WTC11 (cell line): ENCODE data around the gene PARD3B. TPM values are rescaled to one million over a fixed set of nuclear protein-coding genes. Genes with fewer than 3 reads are reported as not detected.

Experiments
- ATAC-seq: fragments of 200-7000 bp; cut with Tn5 transposase; 2 replicates; pipeline ENCODE4 v1.10.0; 2021; ENCODE audit warnings: mild to moderate bottlenecking, moderate library complexity
- CTCF ChIA-PET: fragments of 300-600 bp; sonication (Branson Sonifier 250); formaldehyde crosslinking; loops from one replicate; lab custom pipeline; 2021; ENCODE audit warnings: antibody characterized with exemption; lab: Charles Lee
- POLR2A ChIA-PET: fragments of 350-600 bp; sonication (Branson Sonifier 250); formaldehyde crosslinking; loops from one replicate; lab custom pipeline; 2021; ENCODE audit warnings: antibody characterized with exemption; lab: Charles Lee
- DNase-seq: peaks from one replicate; pipeline ENCODE4 v3.0.0; 2021; ENCODE audit warnings: low spot score
- H3K27ac Mint-ChIP-seq: 2 replicates; pipeline ENCODE4 v1.8.0; 2021; ENCODE audit warnings: mixed read lengths
- H3K27me3 Mint-ChIP-seq: 2 replicates; pipeline ENCODE4 v1.8.0; 2021; ENCODE audit warnings: low read depth, mild to moderate bottlenecking, moderate library complexity, mixed read lengths
- H3K36me3 Mint-ChIP-seq: 2 replicates; pipeline ENCODE4 v1.8.0; 2021; ENCODE audit warnings: mixed read lengths
- H3K4me1 Mint-ChIP-seq: 2 replicates; pipeline ENCODE4 v1.8.0; 2022; ENCODE audit warnings: mixed read lengths
- H3K4me3 Mint-ChIP-seq: 2 replicates; pipeline ENCODE4 v1.8.0; 2021; ENCODE audit warnings: mild to moderate bottlenecking, moderate library complexity, mixed read lengths
- H3K9me3 Mint-ChIP-seq: 2 replicates; pipeline ENCODE4 v1.8.0; 2021; ENCODE audit warnings: mixed read lengths
- ATF3 ChIP-seq: sonication (generic); formaldehyde crosslinking; conservative IDR thresholded peaks from 2 replicates; pipeline ENCODE4 v1.8.1; 2022; ENCODE audit warnings: mild to moderate bottlenecking, missing genetic modification reagents
- CBFB ChIP-seq: sonication (generic); formaldehyde crosslinking; IDR thresholded peaks from 2 replicates; pipeline ENCODE4 v1.8.1; 2022; ENCODE audit warnings: mild to moderate bottlenecking, low read depth, missing genetic modification reagents
- CREB1 ChIP-seq: sonication (generic); formaldehyde crosslinking; IDR thresholded peaks from 2 replicates; pipeline ENCODE4 v1.8.0; 2023; ENCODE audit warnings: mild to moderate bottlenecking, missing genetic modification reagents
- CTCF ChIP-seq: fragments of 200-600 bp; IDR thresholded peaks from 2 replicates; pipeline ENCODE4 v1.8.0; 2022; ENCODE audit warnings: antibody characterized with exemption
- E2F4 ChIP-seq: sonication (generic); formaldehyde crosslinking; IDR thresholded peaks from 2 replicates; pipeline ENCODE4 v1.8.1; 2022; ENCODE audit warnings: low read depth, mild to moderate bottlenecking, moderate library complexity, missing genetic modification reagents, borderline replicate concordance
- ESRRA ChIP-seq: sonication (generic); formaldehyde crosslinking; IDR thresholded peaks from 2 replicates; pipeline ENCODE4 v1.8.1; 2022; ENCODE audit warnings: mild to moderate bottlenecking, missing genetic modification reagents, borderline replicate concordance
- FOXJ3 ChIP-seq: sonication (generic); formaldehyde crosslinking; IDR thresholded peaks from 2 replicates; pipeline ENCODE4 v1.9.0; 2021; ENCODE audit warnings: missing genetic modification reagents, mild to moderate bottlenecking, borderline replicate concordance
- GABPB1 ChIP-seq: sonication (generic); formaldehyde crosslinking; IDR thresholded peaks from 2 replicates; pipeline ENCODE4 v1.8.1; 2023; ENCODE audit warnings: mild to moderate bottlenecking, missing genetic modification reagents
- IRF1 ChIP-seq: sonication (generic); formaldehyde crosslinking; IDR thresholded peaks from 2 replicates; pipeline ENCODE4 v1.8.0; 2023; ENCODE audit warnings: missing genetic modification reagents
- JAZF1 ChIP-seq: fragments of 250-450 bp; sonication (Bioruptor Pico); IDR thresholded peaks from 2 replicates; pipeline ENCODE4 v1.9.0; 2021; ENCODE audit warnings: moderate library complexity, mild to moderate bottlenecking, inconsistent platforms
- MXD4 ChIP-seq: fragments of 250-450 bp; sonication (Bioruptor Pico); IDR thresholded peaks from 2 replicates; pipeline ENCODE4 v1.8.0; 2021; ENCODE audit warnings: mild to moderate bottlenecking, moderate library complexity, borderline replicate concordance
- NFATC4 ChIP-seq: fragments of 250-450 bp; sonication (Bioruptor Pico); IDR thresholded peaks from 2 replicates; pipeline ENCODE4 v1.9.0; 2021; ENCODE audit warnings: mild to moderate bottlenecking
- NR2C2 ChIP-seq: sonication (generic); formaldehyde crosslinking; IDR thresholded peaks from 2 replicates; pipeline ENCODE4 v1.8.0; 2022; ENCODE audit warnings: mild to moderate bottlenecking, missing genetic modification reagents
- PRDM15 ChIP-seq: sonication (generic); formaldehyde crosslinking; IDR thresholded peaks from 2 replicates; pipeline ENCODE4 v1.8.0; 2022; ENCODE audit warnings: missing genetic modification reagents
- PRRX2 ChIP-seq: fragments of 250-450 bp; sonication (Bioruptor Pico); IDR thresholded peaks from 2 replicates; pipeline ENCODE4 v1.8.0; 2021; ENCODE audit warnings: mild to moderate bottlenecking
- STAT6 ChIP-seq: sonication (generic); formaldehyde crosslinking; conservative IDR thresholded peaks from 2 replicates; pipeline ENCODE4 v1.8.1; 2023; ENCODE audit warnings: mild to moderate bottlenecking, low read depth, missing genetic modification reagents, moderate library complexity
- TEAD4 ChIP-seq: sonication (generic); formaldehyde crosslinking; IDR thresholded peaks from 2 replicates; pipeline ENCODE4 v1.8.0; 2022; ENCODE audit warnings: mild to moderate bottlenecking, missing genetic modification reagents
- USF1 ChIP-seq: sonication (generic); formaldehyde crosslinking; IDR thresholded peaks from 2 replicates; pipeline ENCODE4 v1.8.0; 2022; ENCODE audit warnings: mild to moderate bottlenecking, missing genetic modification reagents
- USF2 ChIP-seq: sonication (generic); formaldehyde crosslinking; IDR thresholded peaks from 2 replicates; pipeline ENCODE4 v1.8.1; 2023; ENCODE audit warnings: mild to moderate bottlenecking, missing genetic modification reagents, moderate library complexity
- ZNF121 ChIP-seq: sonication (generic); formaldehyde crosslinking; IDR thresholded peaks from 2 replicates; pipeline ENCODE4 v1.8.0; 2023; ENCODE audit warnings: missing genetic modification reagents
- ZNF138 ChIP-seq: sonication (generic); formaldehyde crosslinking; conservative IDR thresholded peaks from 2 replicates; pipeline ENCODE4 v1.8.1; 2022; ENCODE audit warnings: mild to moderate bottlenecking, moderate library complexity, missing genetic modification reagents
- ZNF232 ChIP-seq: sonication (generic); formaldehyde crosslinking; IDR thresholded peaks from 2 replicates; pipeline ENCODE4 v1.8.0; 2022; ENCODE audit warnings: mild to moderate bottlenecking, missing genetic modification reagents
- ZNF317 ChIP-seq: sonication (generic); formaldehyde crosslinking; IDR thresholded peaks from 2 replicates; pipeline ENCODE4 v1.8.1; 2023; ENCODE audit warnings: low read depth, mild to moderate bottlenecking, moderate library complexity, missing genetic modification reagents, borderline replicate concordance
- total RNA-seq: library from RNA; stranded (reverse); gene quantifications from 3 replicates; pipeline ENCODE4 v1.2.3, GENCODE V29; 2021

Gene PARD3B
- total RNA-seq, 1 experiment from 2014 or later, result 5.6 TPM

- ChIA-PET CTCF (no interaction called here), POLR2A (no interaction called here)
- no peak overlapping the region for H3K4me3 Mint-ChIP-seq
- DNase-seq, result no peak
- peaks cover 15% of the 10 kb centered on the region; the same call in 1 of the 2 replicates for H3K4me1 Mint-ChIP-seq
- H3K36me3 Mint-ChIP-seq, result peaks cover 4% of the 10 kb centered on the region
- peaks cover 7% of the 10 kb centered on the region for H3K9me3 Mint-ChIP-seq
- ATAC-seq, result no peak
- no peak overlapping the region for H3K27ac Mint-ChIP-seq
- peaks cover 15% of the 10 kb centered on the region for H3K27me3 Mint-ChIP-seq
- TF ChIP-seq ZNF232 (no peak), ATF3 (CRISPR knock-in tag) (no peak), ZNF121 (CRISPR knock-in tag) (no peak), STAT6 (CRISPR knock-in tag) (no peak), E2F4 (no peak), ESRRA (CRISPR knock-in tag) (no peak), USF2 (CRISPR knock-in tag) (no peak), NR2C2 (no peak), IRF1 (CRISPR knock-in tag) (no peak), ZNF317 (CRISPR knock-in tag) (no peak), CREB1 (no peak), CBFB (no peak), PRDM15 (no peak)
Observed at GRCh38 chr2:205438241-205438640, 893.0 kb downstream of the PARD3B start.

- H3K4me3 Mint-ChIP-seq, result no peak overlapping the region
- peaks cover 8% of the 10 kb centered on the region for H3K36me3 Mint-ChIP-seq
- H3K27me3 Mint-ChIP-seq, result peaks cover 15% of the 10 kb centered on the region
- TF ChIP-seq GABPB1 (CRISPR knock-in tag), result no peak
- TF ChIP-seq TEAD4 (CRISPR knock-in tag), result no peak
- no peak for TF ChIP-seq PRRX2 (CRISPR knock-in tag)
- TF ChIP-seq ZNF138, result no peak
- TF ChIP-seq JAZF1 (CRISPR knock-in tag), result no peak
- TF ChIP-seq IRF1 (CRISPR knock-in tag), result no peak
- no peak for TF ChIP-seq MXD4 (CRISPR knock-in tag)
- TF ChIP-seq FOXJ3 (CRISPR knock-in tag), result no peak
- no peak for TF ChIP-seq CTCF
- no peak for TF ChIP-seq ZNF232
- TF ChIP-seq NFATC4 (CRISPR knock-in tag), result no peak
- TF ChIP-seq USF1 (CRISPR knock-in tag), result no peak
- POLR2A ChIA-PET, result no interaction called here
- ATAC-seq, result no peak
- no peak for DNase-seq
- H3K27ac Mint-ChIP-seq, result no peak overlapping the region
- CTCF ChIA-PET, result no interaction called here
- peaks cover 15% of the 10 kb centered on the region; the same call in 1 of the 2 replicates for H3K4me1 Mint-ChIP-seq
- H3K9me3 Mint-ChIP-seq, result peaks cover 12% of the 10 kb centered on the region
Observed at GRCh38 chr2:205439621-205440020, 894.3 kb downstream of the PARD3B start.
